Astrocyte of the hippocampus (primary cell): ENCODE data around the gene HNF1A.
A peak's percentile ranks its signal among the peaks of the same experiment; 100 is the strongest.

Experiments
- DNase-seq: peaks from one replicate; pipeline ENCODE4 v3.0.0; 2011; ENCODE audit warnings: low read depth, low spot score

HNF1A gene

DNA sequence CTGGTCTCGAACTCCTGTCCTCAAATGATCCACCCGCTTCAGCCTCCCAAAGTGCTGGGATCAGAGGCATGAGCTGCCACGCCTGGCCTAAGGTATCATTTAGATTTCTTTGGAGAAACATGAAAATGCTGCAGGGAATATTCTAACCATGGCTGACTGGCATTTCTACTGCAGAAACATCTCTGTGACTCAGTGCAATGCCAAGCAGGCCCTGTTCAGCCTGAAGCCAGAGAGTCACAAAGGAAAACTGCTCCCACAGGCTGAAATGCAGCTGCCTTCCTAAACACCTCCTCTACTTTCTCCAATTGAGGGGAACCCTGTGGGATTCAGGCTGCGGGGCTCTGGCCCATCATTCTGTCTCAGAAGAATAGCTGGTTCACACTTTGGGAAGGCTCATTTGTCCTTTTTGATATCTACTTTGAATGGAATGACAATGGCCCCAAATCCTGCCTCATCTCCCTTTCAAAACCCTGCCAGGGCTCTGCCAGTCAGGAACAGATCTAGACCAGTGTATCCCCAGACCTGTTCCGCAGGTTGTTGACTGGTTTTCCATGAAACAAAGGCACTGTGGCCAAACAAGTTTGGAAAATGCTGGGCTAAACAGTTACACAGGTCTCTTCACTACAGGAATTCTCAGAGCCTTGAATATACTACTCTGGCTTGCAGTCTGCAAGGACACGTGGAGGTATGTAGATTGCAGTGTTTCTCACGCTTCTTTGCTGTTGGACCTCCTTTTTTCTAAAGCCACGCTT, 30.2 kb downstream of the HNF1A start:
- no peak for DNase-seq

DNA sequence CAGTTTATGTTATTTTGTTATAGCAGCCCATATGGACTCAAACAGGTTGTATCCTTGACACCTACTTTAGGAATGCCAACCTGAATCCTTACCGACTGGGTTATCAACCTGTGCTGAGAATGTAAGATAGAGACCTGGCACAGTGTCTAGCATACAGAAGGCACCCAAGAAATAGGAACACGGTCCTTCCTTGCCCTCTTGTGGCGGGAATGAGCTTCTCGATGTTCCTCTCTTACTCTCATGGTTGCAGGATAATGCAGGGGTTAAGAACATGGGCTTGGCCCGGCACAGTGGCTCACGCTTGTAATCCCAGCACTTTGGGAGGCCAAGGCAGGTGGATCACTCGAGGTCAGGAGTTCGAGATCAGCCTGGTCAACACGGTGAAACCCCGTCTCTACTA, 31.4 kb downstream of the HNF1A start:
- DNase-seq: peak; percentile 72

- DNase-seq: no peak
Observed at GRCh38 chr12:121010860-121011259, 32.5 kb downstream of the HNF1A start.

GRCh38 chr12:121011820-121012219, 33.5 kb downstream of the HNF1A start:
- no peak for DNase-seq

- no peak for DNase-seq
Observed at GRCh38 chr12:121013715-121014114, 35.4 kb downstream of the HNF1A start.

GRCh38 chr12:121015825-121016766, 37.8 kb downstream of the HNF1A start, which contains the start of gene C12orf43:
C12orf43 (minus strand) TSS chr12:121016487; CDS start chr12:121016474, 13 bp downstream.
- DNase-seq: peak; percentile 95

DNA sequence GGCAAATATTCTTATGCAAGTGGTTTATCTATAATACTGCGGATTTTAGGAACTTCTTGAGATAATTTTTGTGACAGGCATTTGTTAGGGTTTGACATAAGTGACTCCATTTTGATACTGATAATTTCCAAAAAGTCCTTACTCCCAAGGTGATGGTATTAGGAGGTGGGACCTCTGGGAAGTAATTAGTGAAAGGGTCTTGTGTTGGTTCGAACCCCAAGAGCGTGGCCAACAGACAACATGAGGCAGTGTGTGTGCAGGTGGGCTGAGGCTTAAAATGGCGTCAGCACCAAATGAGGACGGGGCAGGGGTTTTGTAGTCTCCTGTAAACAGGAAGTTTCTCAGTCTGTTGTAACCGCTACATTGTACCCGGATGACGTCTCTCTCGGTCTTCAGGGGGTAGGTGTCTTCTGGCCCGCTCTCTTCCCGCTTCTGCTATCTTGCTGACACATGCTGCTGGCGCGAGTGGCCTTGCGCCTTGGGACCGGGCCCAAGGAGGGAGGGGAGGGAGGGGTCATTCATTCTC, 39.7 kb downstream of the HNF1A start:
- DNase-seq: no peak

DNA sequence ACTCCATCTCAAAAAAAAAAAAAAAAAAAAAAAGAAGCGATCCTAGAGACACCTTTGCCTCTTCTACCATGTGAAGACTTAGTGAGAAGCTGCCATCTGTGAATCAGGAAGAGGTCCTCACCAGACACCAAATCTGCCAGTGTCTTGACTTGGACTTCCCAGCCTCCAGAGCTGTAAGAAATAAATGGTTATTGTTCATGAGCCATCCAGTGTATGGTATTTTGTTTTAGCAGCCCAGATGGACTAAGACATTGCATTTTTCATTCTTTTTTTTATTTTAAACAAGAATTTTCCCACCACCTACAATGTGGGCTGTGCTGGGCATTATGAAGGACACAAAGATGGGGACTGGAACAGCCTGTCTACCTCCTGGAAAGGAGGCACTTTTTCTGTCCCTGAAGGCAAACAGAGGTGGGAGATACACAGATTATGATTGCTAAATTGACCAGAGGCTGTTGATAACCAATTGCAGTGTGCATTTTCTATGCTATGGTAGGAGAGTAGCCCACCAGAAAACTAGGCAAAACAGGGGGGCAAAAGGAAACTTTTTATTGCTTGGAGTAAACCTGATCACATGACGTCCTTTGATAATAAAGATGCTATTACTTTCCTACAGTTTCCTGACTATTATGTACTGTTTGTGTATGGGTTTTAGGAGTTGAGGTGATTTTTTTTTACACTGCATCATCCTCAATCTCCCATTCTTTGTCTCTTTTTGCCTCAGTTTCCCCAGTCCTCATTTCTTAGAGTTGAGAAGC, 40.7 kb downstream of the HNF1A start:
- DNase-seq: no peak

DNA sequence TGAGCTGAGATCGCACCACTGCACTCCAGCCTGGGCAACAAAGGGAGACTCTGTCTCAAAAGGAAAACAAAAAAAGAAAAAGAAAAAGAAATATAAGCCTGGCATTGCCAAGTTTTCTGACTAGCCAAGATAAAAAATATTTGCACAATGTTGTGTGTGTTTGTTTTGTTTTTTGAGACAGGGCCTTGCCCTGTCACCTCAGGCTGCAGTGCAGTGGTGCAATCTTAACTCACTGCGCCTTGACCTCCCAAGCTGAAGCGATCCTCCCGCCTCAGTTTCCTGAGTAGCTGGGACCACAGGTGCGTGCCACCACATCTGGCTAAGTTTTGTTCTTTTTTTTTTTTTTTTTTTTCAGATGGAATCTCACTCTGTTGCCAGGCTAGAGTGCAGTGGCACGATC, 43.4 kb downstream of the HNF1A start:
- DNase-seq: no peak

DNA sequence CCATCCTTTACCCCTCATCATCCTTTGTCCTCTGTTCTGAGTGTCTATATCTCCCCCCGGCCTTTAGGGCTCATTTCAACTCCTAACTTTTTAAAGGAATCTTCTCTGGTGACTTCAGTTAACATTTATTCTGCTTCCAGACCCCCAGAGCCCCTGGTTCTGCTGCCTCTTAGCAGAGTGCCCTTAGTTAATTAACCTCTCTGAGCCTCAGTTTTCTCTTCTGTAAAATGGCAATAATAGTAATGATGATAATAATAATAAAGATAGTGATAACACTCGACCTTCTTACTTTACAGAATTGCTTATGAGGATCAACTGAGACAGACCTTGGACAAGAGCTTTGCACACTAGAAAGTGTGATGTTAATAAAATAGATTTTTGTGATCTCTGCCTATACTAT, 44.4 kb downstream of the HNF1A start:
- DNase-seq: no peak

GRCh38 chr12:121023799-121024198, 45.5 kb downstream of the HNF1A start:
- no peak for DNase-seq

- DNase-seq: no peak
Observed at GRCh38 chr12:121025442-121026226, 47.3 kb downstream of the HNF1A start.

GRCh38 chr12:121026274-121027045, 48.1 kb downstream of the HNF1A start:
- DNase-seq: no peak

DNA sequence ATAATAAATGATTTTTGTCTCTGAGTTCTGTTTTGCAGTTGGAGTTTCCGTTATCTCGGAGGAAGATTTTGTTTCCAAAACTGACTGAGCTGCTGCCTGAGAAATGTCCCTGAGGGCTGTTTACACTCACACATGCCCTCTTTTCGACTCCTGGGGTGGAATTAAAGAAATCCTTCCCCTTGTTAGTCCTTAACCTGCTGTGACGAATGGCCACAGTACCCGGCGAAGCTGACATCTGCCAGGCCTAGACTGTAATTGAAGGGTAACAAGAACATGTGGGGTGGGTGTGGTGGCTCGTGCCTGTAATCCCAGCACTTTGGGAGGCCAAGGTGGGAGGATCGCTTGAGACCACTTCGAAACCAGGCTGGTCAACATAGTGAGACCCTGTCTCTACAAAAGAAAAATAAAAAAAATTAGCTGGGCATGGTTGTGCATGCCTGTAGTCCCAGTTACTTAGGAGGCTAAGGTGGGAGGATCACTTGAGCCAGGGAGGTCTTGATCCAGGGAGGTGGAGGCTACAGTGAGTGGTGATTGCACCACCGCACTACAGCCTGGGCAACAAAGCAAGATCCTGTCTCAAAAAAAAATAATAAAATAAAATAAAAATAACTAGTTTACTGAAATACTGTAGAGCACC, 52.4 kb downstream of the HNF1A start:
- no peak for DNase-seq

GRCh38 chr12:121033625-121034349, 55.4 kb downstream of the HNF1A start:
- DNase-seq: peak; percentile 67

DNA sequence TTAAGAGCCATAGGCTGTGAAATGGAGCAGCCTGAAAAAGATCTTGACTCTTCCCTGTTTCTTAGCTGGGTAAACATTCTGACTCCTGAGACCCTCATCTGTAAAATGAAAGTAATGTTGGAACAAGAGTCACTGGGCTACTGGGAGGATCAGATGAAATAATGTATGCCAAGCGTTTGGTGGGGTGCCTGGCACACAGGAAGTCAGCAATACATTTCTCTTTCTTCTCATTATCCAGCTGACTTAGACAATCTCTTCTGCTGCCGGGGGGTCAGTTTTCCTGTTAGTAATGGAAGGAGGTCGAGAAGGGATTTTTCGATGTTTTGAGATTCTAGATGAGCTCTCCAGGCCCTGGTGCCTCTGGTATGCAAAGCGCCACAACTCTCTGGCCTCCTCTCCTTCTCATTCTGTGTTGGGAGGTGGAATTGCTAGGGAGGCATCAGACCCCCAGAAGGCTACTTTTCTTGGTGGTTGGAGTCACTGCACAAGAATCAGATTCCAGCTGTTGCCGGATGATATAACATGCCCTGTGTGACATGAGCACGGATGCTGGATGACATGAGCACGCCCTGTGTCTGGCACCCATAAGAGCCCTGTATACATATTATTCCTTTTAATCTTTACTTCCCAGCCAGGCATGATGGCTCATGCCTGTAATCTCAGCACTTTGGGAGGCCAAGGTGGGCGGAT, 56.4 kb downstream of the HNF1A start:
- no peak for DNase-seq

- peak; percentile 55 for DNase-seq
Observed at GRCh38 chr12:121036810-121037326, 58.5 kb downstream of the HNF1A start.
